AG04450 (cell line): ENCODE results near the gene LCN1. TPM values are rescaled to one million over a fixed set of nuclear protein-coding genes. Genes with fewer than 3 reads are reported as not detected.
"Not testable (repeated sequence)": the region's sequence is repeated elsewhere in the genome, so short reads cannot be mapped to it uniquely, and the experiment has no call there.

Source experiments
- CTCF ChIA-PET: fragments of 300-600, 350-600 bp; formaldehyde crosslinking; extraction: SDS; loops from one replicate; lab custom pipeline; 2022; ENCODE audit warnings: antibody characterized with exemption, inconsistent platforms; lab: Charles Lee
- POLR2A ChIA-PET: fragments of 350-600 bp; formaldehyde crosslinking; extraction: SDS; loops from one replicate; lab custom pipeline; 2021; ENCODE audit warnings: antibody characterized with exemption, inconsistent platforms; lab: Yijun Ruan, JAX
- DNase-seq: peaks from one replicate; pipeline ENCODE4 v3.0.0-alpha.2; 2011; ENCODE audit warnings: low read depth, low spot score
- H3K27ac ChIP-seq: one replicate; pipeline ENCODE4 v1.5.1; 2012; ENCODE audit warnings: low read depth, low read length, control low read depth
- H3K27me3 ChIP-seq: one replicate; pipeline ENCODE4 v1.6.0; 2012; ENCODE audit warnings: low read length; ENCODE audit not compliant: control insufficient read depth, insufficient read depth
- H3K4me3 ChIP-seq: 2 replicates; pipeline ENCODE4 v1.5.1; 2011; ENCODE audit warnings: mild to moderate bottlenecking, low read depth, low read length, control low read depth
- H3K9me3 ChIP-seq: 2 replicates; pipeline ENCODE4 v1.5.1; 2012; ENCODE audit warnings: low read length; ENCODE audit not compliant: control insufficient read depth, insufficient read depth
- CTCF ChIP-seq: IDR thresholded peaks from 2 replicates; pipeline ENCODE4 v1.5.1; 2011; ENCODE audit warnings: low read depth, low read length, control low read depth, inconsistent platforms
- polyA plus RNA-seq: library from polyadenylated mRNA; depleted of rRNA; stranded (reverse); fragments of >200 nt; gene quantifications from 2 replicates; pipeline ENCODE4 v1.2.3, GENCODE V29; 2011

The LCN1 gene
- polyA plus RNA-seq, 1 experiment: not detected

GRCh38 chr9:135530146-135530545 lies 8.9 kb downstream of the LCN1 start:
- DNase-seq: no peak
- no peak overlapping the region for H3K27ac ChIP-seq
- peaks cover 4% of the 10 kb centered on the region for H3K27me3 ChIP-seq
- H3K4me3 ChIP-seq: no peak overlapping the region
- CTCF ChIA-PET: no interaction called here
- no peak for TF ChIP-seq CTCF
- POLR2A ChIA-PET: no interaction called here
- no peaks in the 10 kb centered on the region; the same call in 1 of the 2 replicates for H3K9me3 ChIP-seq

- Histone ChIP-seq H3K9me3 (no peaks in the 10 kb centered on the region; the same call in 1 of the 2 replicates), H3K4me3 (no peak overlapping the region), H3K27ac (no peak overlapping the region), H3K27me3 (peaks cover 4% of the 10 kb centered on the region)
- TF ChIP-seq CTCF: no peak
- DNase-seq: no peak
- ChIA-PET POLR2A (no interaction called here), CTCF (interaction anchor here (0.6 kb wide), 1 partner anchor 12 kb away, joined by 3 read pairs; no protein-coding TSS in a partner anchor)
Observed at GRCh38 chr9:135531096-135531495, 9.9 kb downstream of the LCN1 start.

- no peak overlapping the region for H3K27ac ChIP-seq
- peaks cover 4% of the 10 kb centered on the region for H3K27me3 ChIP-seq
- CTCF ChIA-PET: no interaction called here
- no peak overlapping the region for H3K4me3 ChIP-seq
- H3K9me3 ChIP-seq: no peaks in the 10 kb centered on the region
- TF ChIP-seq CTCF: no peak
- POLR2A ChIA-PET: no interaction called here
- DNase-seq: no peak
Observed at GRCh38 chr9:135533113-135533512, 11.9 kb downstream of the LCN1 start.

- H3K9me3 ChIP-seq: no peaks in the 10 kb centered on the region
- ChIA-PET POLR2A (no interaction called here), CTCF (no interaction called here)
- no peak overlapping the region for H3K27ac ChIP-seq
- no peak overlapping the region for H3K4me3 ChIP-seq
- DNase-seq: no peak
- TF ChIP-seq CTCF: no peak
- H3K27me3 ChIP-seq: peaks cover 4% of the 10 kb centered on the region
Observed at GRCh38 chr9:135533674-135534073, 12.4 kb downstream of the LCN1 start.

- H3K4me3 ChIP-seq, H3K27ac ChIP-seq, POLR2A ChIA-PET, H3K9me3 ChIP-seq, DNase-seq, CTCF ChIA-PET, H3K27me3 ChIP-seq: not testable (repeated sequence)
Observed at GRCh38 chr9:135534192-135534711, 13.0 kb downstream of the LCN1 start.

- CTCF ChIA-PET, H3K27me3 ChIP-seq, H3K4me3 ChIP-seq, H3K9me3 ChIP-seq, H3K27ac ChIP-seq, DNase-seq, POLR2A ChIA-PET: not testable (repeated sequence)
Observed at GRCh38 chr9:135534826-135535225, 13.6 kb downstream of the LCN1 start.

GRCh38 chr9:135535631-135536030 lies 14.4 kb downstream of the LCN1 start:
- H3K27me3 ChIP-seq, H3K9me3 ChIP-seq, H3K27ac ChIP-seq, H3K4me3 ChIP-seq, DNase-seq, POLR2A ChIA-PET: not testable (repeated sequence)
- CTCF ChIA-PET: interaction anchor here (0.6 kb wide), 1 partner anchor 67 kb away, joined by 5 read pairs; no protein-coding TSS in a partner anchor
